ENCODE results near the gene HS3ST3A1.

Gene HS3ST3A1

GRCh38 chr17:13457783-13458182 is 143.9 kb downstream of the HS3ST3A1 start:
- in situ Hi-C loops (cut with HindIII; ENCODE audit: low sequenced_read_pairs): no loop called here
